HG02852 (cell line): ENCODE data around the gene RNF224.
A peak's percentile ranks its signal among the peaks of the same experiment; 100 is the strongest.

ENCODE experiments used
- ATAC-seq: cut with Tn5 transposase; IDR thresholded peaks from one replicate; pipeline ENCODE4 v1.9.1; 2021; ENCODE audit warnings: mild to moderate bottlenecking, moderate library complexity; ENCODE audit not compliant: unreplicated experiment

Gene RNF224

GRCh38 chr9:137191691-137192447 is 35.4 kb upstream of the RNF224 start:
- no peak for ATAC-seq

- ATAC-seq: no peak
Measured at GRCh38 chr9:137192448-137192780, 34.9 kb upstream of the RNF224 start.

GRCh38 chr9:137192859-137193258 is 34.4 kb upstream of the RNF224 start:
- no peak for ATAC-seq

- no peak for ATAC-seq
Measured at GRCh38 chr9:137193771-137194170, 33.5 kb upstream of the RNF224 start.

- ATAC-seq: no peak
Measured at GRCh38 chr9:137194388-137194787, 32.9 kb upstream of the RNF224 start.

GRCh38 chr9:137194909-137195308 is 32.4 kb upstream of the RNF224 start:
- no peak for ATAC-seq

- no peak for ATAC-seq
Measured at GRCh38 chr9:137195525-137196220, 31.6 kb upstream of the RNF224 start.

GRCh38 chr9:137198051-137198901 is 29.0 kb upstream of the RNF224 start:
- ATAC-seq: no peak

GRCh38 chr9:137198902-137199283 is 28.4 kb upstream of the RNF224 start:
- ATAC-seq: no peak

- no peak for ATAC-seq
Measured at GRCh38 chr9:137199411-137200121, 27.7 kb upstream of the RNF224 start.

GRCh38 chr9:137200311-137201204 is 26.7 kb upstream of the RNF224 start, which contains the start of gene TPRN:
Gene TPRN, minus strand, starts transcription at chr9:137200741. Its CDS starts 30 bp downstream, at chr9:137200711.
- ATAC-seq: peak; percentile 92

GRCh38 chr9:137201205-137201868 is 26.0 kb upstream of the RNF224 start:
- no peak for ATAC-seq

GRCh38 chr9:137202966-137203365 is 24.3 kb upstream of the RNF224 start:
- ATAC-seq: no peak

- ATAC-seq: no peak
Measured at GRCh38 chr9:137204731-137205125, 22.6 kb upstream of the RNF224 start.

- peak; percentile 36 for ATAC-seq
Measured at GRCh38 chr9:137205126-137206069, 21.9 kb upstream of the RNF224 start, which contains the start of the genes NDOR1 and TMEM203. Gene NDOR1, plus strand, starts transcription at chr9:137205700. Its CDS starts 78 bp downstream, at chr9:137205778. Gene TMEM203, minus strand, starts transcription at chr9:137205648. Its CDS starts 234 bp downstream, at chr9:137205414.

- ATAC-seq: no peak
Measured at GRCh38 chr9:137206602-137207001, 20.7 kb upstream of the RNF224 start.

GRCh38 chr9:137211532-137211931 is 15.8 kb upstream of the RNF224 start:
- no peak for ATAC-seq

GRCh38 chr9:137212520-137212919 is 14.8 kb upstream of the RNF224 start:
- ATAC-seq: no peak
